Osteoblast (primary cell): ENCODE data around the gene RETREG1. TPM values are rescaled to one million over a fixed set of nuclear protein-coding genes. Genes with fewer than 3 reads are reported as not detected.
"Not testable (repeated sequence)": the region's sequence is repeated elsewhere in the genome, so short reads cannot be mapped to it uniquely, and the experiment has no call there.

Experiments used
- DNase-seq: peaks from one replicate; pipeline ENCODE4 v3.0.0; 2011; ENCODE audit warnings: low spot score, mixed read lengths; ENCODE audit not compliant: insufficient read length; ENCODE audit errors: missing footprints
- H2AFZ ChIP-seq: 2 replicates; pipeline ENCODE4 v1.6.0; 2011; ENCODE audit warnings: mild to moderate bottlenecking, low read length
- H3K27ac ChIP-seq: 2 replicates; pipeline ENCODE4 v1.5.1; 2011; ENCODE audit warnings: mild to moderate bottlenecking, low read depth, low read length, moderate library complexity
- H3K27me3 ChIP-seq: 2 replicates; pipeline ENCODE4 v1.6.0; 2012; ENCODE audit warnings: mild to moderate bottlenecking, control low read depth, inconsistent platforms, low read length, moderate library complexity; ENCODE audit not compliant: insufficient read depth
- H3K36me3 ChIP-seq: 2 replicates; pipeline ENCODE4 v1.5.1; 2011; ENCODE audit warnings: mild to moderate bottlenecking, low read length, control low read depth, moderate library complexity; ENCODE audit not compliant: insufficient read depth
- H3K4me1 ChIP-seq: 2 replicates; pipeline ENCODE4 v1.5.1; 2011; ENCODE audit warnings: mild to moderate bottlenecking, low read length, control low read depth, moderate library complexity; ENCODE audit not compliant: insufficient read depth
- H3K4me2 ChIP-seq: 2 replicates; pipeline ENCODE4 v1.6.0; 2011; ENCODE audit warnings: mild to moderate bottlenecking, low read length; ENCODE audit not compliant: insufficient read depth
- H3K4me3 ChIP-seq: fragments of 200-600 bp; sonication (generic); 3 replicates; pipeline ENCODE4 v1.5.1; 2012; ENCODE audit warnings: mild to moderate bottlenecking, low read length, inconsistent platforms; ENCODE audit not compliant: insufficient read depth
- H3K79me2 ChIP-seq: 2 replicates; pipeline ENCODE4 v1.6.0; 2012; ENCODE audit warnings: mild to moderate bottlenecking, low read length, control low read depth, inconsistent platforms; ENCODE audit not compliant: insufficient read depth
- H3K9me3 ChIP-seq: 2 replicates; pipeline ENCODE4 v1.5.1; 2011; ENCODE audit warnings: low read depth, low read length, control low read depth
- H4K20me1 ChIP-seq: 2 replicates; pipeline ENCODE4 v1.6.0; 2012; ENCODE audit warnings: mild to moderate bottlenecking, low read length, control low read depth; ENCODE audit not compliant: insufficient read depth
- CTCF ChIP-seq: IDR thresholded peaks from 2 replicates; pipeline ENCODE4 v1.5.1; 2011; ENCODE audit warnings: mild to moderate bottlenecking, low read depth, low read length, moderate library complexity; ENCODE audit errors: extremely low read depth
- total RNA-seq: library from RNA; depleted of rRNA; stranded (reverse); fragments of >200 nt; gene quantifications from 2 replicates; pipeline ENCODE4 v1.2.3, GENCODE V29; 2012

RETREG1 gene
- total RNA-seq, 1 donor, result 8.3 TPM

- TF ChIP-seq CTCF, result no peak
Measured at GRCh38 chr5:16482891-16483290, 133.9 kb downstream of the RETREG1 start.

GRCh38 chr5:16480821-16481538, 135.8 kb downstream of the RETREG1 start:
- no peak for TF ChIP-seq CTCF
- DNase-seq, result no peak
- Histone ChIP-seq H2AFZ (no peak overlapping the region), H3K27me3 (no peaks in the 10 kb centered on the region), H3K4me3 (no peak overlapping the region), H3K27ac (no peak overlapping the region), H3K9me3 (no peaks in the 10 kb centered on the region), H3K4me1 (no peaks in the 10 kb centered on the region), H4K20me1 (no peaks in the 10 kb centered on the region), H3K79me2 (no peaks in the 10 kb centered on the region), H3K36me3 (no peaks in the 10 kb centered on the region), H3K4me2 (no peak overlapping the region)

More at GRCh38 chr5:16482891-16483290, 133.9 kb downstream of the RETREG1 start:
- no peaks in the 10 kb centered on the region for H3K9me3 ChIP-seq
- H3K79me2 ChIP-seq, result no peaks in the 10 kb centered on the region
- H3K36me3 ChIP-seq, result no peaks in the 10 kb centered on the region
- H3K27me3 ChIP-seq, result peaks cover 3% of the 10 kb centered on the region
- H3K4me2 ChIP-seq, result no peak overlapping the region
- H3K27ac ChIP-seq, result no peak overlapping the region
- H3K4me1 ChIP-seq, result no peaks in the 10 kb centered on the region
- H4K20me1 ChIP-seq, result no peaks in the 10 kb centered on the region
- H3K4me3 ChIP-seq, result no peak overlapping the region
- DNase-seq, result no peak
- H2AFZ ChIP-seq, result no peak overlapping the region

GRCh38 chr5:16480144-16480543, 136.7 kb downstream of the RETREG1 start:
- Histone ChIP-seq H3K4me3 (no peak overlapping the region), H3K27me3 (no peaks in the 10 kb centered on the region), H2AFZ (no peak overlapping the region), H3K4me1 (no peaks in the 10 kb centered on the region), H3K79me2 (no peaks in the 10 kb centered on the region), H3K4me2 (no peak overlapping the region), H3K27ac (no peak overlapping the region), H3K9me3 (no peaks in the 10 kb centered on the region), H4K20me1 (no peaks in the 10 kb centered on the region), H3K36me3 (no peaks in the 10 kb centered on the region)
- no peak for DNase-seq
- no peak for TF ChIP-seq CTCF

- Histone ChIP-seq H3K4me3 (no peak overlapping the region), H3K27ac (no peak overlapping the region), H3K4me2 (no peak overlapping the region), H3K27me3 (no peaks in the 10 kb centered on the region), H3K4me1 (no peaks in the 10 kb centered on the region), H4K20me1 (no peaks in the 10 kb centered on the region), H3K9me3 (no peaks in the 10 kb centered on the region), H2AFZ (no peak overlapping the region), H3K79me2 (no peaks in the 10 kb centered on the region), H3K36me3 (no peaks in the 10 kb centered on the region)
- no peak for TF ChIP-seq CTCF
- DNase-seq, result no peak
Measured at GRCh38 chr5:16477541-16477940, 139.3 kb downstream of the RETREG1 start.

- H3K4me2 ChIP-seq, H2AFZ ChIP-seq, H3K4me3 ChIP-seq, DNase-seq, H3K27me3 ChIP-seq, H4K20me1 ChIP-seq, H3K36me3 ChIP-seq, H3K79me2 ChIP-seq, H3K27ac ChIP-seq, H3K9me3 ChIP-seq, H3K4me1 ChIP-seq: not testable (repeated sequence)
Measured at GRCh38 chr5:16476417-16476816, 140.4 kb downstream of the RETREG1 start.
